ENCODE measurements around the gene BRAT1.

- TF ChIP-seq EZH2 (IDR thresholded peaks at IDR 0.05) (no peak), POLR2AphosphoS5 (IDR thresholded peaks at IDR 0.05; ENCODE audit: borderline replicate concordance, low read depth, low read length) (no peak)
Measured at GRCh38 chr7:2500701-2501100, 54.6 kb downstream of the BRAT1 start.
